Skeletal muscle satellite cell (primary cell): ENCODE data around the gene DKK1.

ENCODE experiments used
- H3K27me3 ChIP-seq: 2 replicates; pipeline ENCODE4 v1.7.0; 2013; ENCODE audit warnings: low read length; ENCODE audit not compliant: control insufficient read depth, insufficient read depth
- H3K36me3 ChIP-seq: 2 replicates; pipeline ENCODE4 v1.7.0; 2013; ENCODE audit warnings: mild to moderate bottlenecking, control low read depth, low read length; ENCODE audit not compliant: insufficient read depth
- H3K4me1 ChIP-seq: 2 replicates; pipeline ENCODE4 v1.7.0; 2013; ENCODE audit warnings: low read length; ENCODE audit not compliant: control insufficient read depth, insufficient read depth
- H3K4me2 ChIP-seq: 2 replicates; pipeline ENCODE4 v1.7.0; 2013; ENCODE audit warnings: mild to moderate bottlenecking, low read length
- H3K4me3 ChIP-seq: 2 replicates; pipeline ENCODE4 v1.7.0; 2013; ENCODE audit warnings: low read length
- H3K9ac ChIP-seq: 2 replicates; pipeline ENCODE4 v1.7.0; 2013; ENCODE audit warnings: mild to moderate bottlenecking, low read depth, low read length, moderate library complexity
- H3K9me3 ChIP-seq: replicated peaks from 2 replicates; pipeline ENCODE4 v1.7.0; 2013; ENCODE audit warnings: mild to moderate bottlenecking, control low read depth, low read length

DKK1 gene

DNA sequence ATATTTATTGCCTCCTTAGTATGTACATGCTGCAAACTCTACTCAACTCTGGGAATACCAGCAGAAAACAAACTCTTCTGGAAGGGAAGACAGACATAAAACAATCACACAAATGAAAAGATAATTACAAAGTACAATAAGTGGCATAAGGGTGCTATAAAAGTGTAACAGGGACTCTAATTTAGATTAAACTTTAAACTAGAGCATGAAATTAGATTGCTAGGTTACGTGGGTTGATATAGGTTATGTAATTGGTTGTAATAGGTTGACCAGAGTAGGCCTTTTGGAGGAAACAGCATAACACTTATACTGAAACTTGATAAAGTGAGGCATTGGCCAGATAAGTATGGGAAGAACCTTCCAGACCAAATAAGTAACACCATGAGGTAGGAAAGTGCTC is 26.2 kb upstream of the DKK1 start:
- no peaks in the 10 kb centered on the region for H3K9me3 ChIP-seq
- no peaks in the 10 kb centered on the region for H3K4me1 ChIP-seq
- no peak overlapping the region for H3K9ac ChIP-seq
- no peak overlapping the region for H3K4me2 ChIP-seq
- no peak overlapping the region for H3K4me3 ChIP-seq
- H3K36me3 ChIP-seq, result no peaks in the 10 kb centered on the region
- no peaks in the 10 kb centered on the region for H3K27me3 ChIP-seq

DNA sequence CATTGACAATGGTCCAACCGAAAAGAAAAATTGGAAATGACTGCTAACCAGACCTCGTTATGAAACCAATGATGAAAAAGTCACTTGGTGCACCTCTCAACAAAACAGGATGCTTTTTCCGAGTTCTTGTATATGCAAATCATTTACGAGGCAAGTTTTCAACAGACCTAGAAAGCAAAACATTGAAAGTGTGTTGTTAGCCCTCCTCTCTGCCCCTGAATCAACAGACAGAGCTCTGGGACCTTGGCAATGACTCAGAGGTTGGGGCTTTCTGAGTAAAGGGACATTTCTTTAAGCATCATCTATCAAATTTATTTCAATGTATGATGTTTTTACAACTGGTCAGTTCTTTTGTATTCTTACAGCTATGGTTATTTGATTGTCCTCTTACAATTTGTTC is 16.3 kb upstream of the DKK1 start:
- H3K9me3 ChIP-seq, result no peaks in the 10 kb centered on the region
- H3K36me3 ChIP-seq, result no peaks in the 10 kb centered on the region
- no peak overlapping the region for H3K9ac ChIP-seq
- H3K4me1 ChIP-seq, result no peaks in the 10 kb centered on the region
- no peaks in the 10 kb centered on the region for H3K27me3 ChIP-seq
- no peak overlapping the region for H3K4me3 ChIP-seq
- no peak overlapping the region for H3K4me2 ChIP-seq

DNA sequence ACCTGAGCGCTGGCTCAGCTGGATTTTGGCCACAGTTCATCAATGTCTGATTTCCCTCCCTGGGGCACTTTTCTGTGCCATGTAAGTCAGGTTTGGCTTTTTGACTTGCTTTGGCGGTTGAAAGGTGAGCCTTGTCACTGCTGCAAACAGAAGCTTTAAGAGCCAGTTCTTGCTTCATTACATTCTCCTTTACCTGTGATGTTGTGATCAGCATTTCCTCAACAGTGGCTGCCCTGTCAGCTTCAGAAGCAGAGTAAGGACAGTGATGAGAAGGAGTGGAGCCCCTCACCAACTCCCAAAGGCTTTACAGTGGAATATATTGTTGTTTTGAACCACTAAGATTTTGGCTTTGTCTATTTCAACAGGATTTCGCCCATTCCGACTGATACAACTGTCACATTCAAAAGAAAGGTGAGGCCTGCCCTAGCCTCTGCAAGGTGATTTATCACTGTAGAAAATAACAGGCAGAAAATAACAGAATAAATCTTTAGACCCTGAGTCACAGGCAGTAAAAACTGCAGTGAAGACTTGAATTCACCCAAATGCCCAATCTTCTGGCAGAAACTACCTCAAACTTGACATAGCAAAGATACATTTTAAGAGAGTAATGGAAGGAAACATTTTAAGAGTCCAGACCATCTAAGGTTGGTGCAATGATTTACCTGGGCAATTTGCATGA is 13.3 kb upstream of the DKK1 start:
- Histone ChIP-seq H3K4me2 (no peak overlapping the region), H3K9ac (no peak overlapping the region), H3K4me3 (no peak overlapping the region), H3K36me3 (no peaks in the 10 kb centered on the region), H3K27me3 (no peaks in the 10 kb centered on the region), H3K9me3 (no peaks in the 10 kb centered on the region), H3K4me1 (no peaks in the 10 kb centered on the region)

DNA sequence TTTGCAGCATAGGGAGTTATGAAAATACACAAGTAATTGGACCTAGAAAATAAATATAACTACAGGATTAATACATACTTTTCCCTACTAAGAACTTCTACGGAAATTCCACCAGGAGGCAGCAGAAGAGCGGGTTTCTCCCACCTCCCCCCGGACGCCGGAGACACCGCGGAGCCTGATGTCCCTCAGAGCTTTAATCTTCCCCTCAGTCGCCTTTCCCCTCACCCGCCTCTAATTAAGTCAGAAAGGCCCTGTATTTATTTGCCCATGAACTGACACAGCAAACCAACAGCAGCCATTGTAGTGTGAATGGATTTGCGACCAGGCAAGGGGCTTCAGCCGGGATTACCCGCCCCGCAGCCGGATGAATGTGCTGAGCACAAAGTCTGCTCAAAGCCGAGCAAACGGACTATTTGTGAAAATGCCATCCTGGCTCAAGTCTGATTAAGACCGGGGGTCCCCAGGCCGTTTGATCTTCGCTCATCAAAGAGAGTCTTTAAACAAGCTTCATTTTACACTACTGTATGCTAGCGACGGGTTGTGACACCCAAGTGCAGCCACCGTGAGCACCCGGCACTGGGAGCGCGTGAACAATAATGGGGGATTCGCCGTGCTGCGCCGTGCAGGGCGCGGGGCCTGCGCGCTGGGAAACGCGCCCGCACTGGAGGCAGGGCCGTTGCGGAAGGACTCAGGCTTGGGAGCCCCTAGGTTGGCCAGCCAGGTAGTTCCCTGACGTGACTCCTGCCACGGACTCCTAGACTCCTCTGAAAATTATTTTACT is 5.6 kb upstream of the DKK1 start:
- H3K36me3 ChIP-seq, result no peaks in the 10 kb centered on the region
- H3K9ac ChIP-seq, result peak overlapping the region; percentile 86
- H3K4me3 ChIP-seq, result peak overlapping the region; percentile 74
- peak overlapping the region; percentile 97 for H3K4me2 ChIP-seq
- H3K9me3 ChIP-seq, result no peaks in the 10 kb centered on the region
- H3K27me3 ChIP-seq, result no peaks in the 10 kb centered on the region
- peaks cover 16% of the 10 kb centered on the region for H3K4me1 ChIP-seq

DNA sequence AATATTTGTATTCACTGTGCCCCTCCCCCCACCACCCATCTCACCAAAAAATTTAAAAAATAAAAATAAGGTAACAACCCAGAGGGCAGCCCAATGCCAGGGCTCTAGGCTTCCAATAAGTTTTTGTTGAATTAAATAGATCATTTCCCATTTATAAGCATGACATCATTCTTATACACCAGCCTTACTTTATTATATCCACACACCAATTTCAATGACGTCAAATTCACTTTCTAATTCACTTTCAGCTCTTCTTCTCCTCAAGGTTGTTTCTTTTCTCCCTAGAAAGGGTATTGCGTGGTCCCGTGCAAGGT is 1.2 kb upstream of the DKK1 start:
- H3K4me3 ChIP-seq, result peak overlapping the region; percentile 99
- H3K9ac ChIP-seq, result peak overlapping the region; percentile 98
- no peaks in the 10 kb centered on the region for H3K9me3 ChIP-seq
- peaks cover 25% of the 10 kb centered on the region for H3K4me1 ChIP-seq
- no peaks in the 10 kb centered on the region for H3K27me3 ChIP-seq
- H3K36me3 ChIP-seq, result peaks cover 32% of the 10 kb centered on the region
- H3K4me2 ChIP-seq, result peak overlapping the region; percentile 81

DNA sequence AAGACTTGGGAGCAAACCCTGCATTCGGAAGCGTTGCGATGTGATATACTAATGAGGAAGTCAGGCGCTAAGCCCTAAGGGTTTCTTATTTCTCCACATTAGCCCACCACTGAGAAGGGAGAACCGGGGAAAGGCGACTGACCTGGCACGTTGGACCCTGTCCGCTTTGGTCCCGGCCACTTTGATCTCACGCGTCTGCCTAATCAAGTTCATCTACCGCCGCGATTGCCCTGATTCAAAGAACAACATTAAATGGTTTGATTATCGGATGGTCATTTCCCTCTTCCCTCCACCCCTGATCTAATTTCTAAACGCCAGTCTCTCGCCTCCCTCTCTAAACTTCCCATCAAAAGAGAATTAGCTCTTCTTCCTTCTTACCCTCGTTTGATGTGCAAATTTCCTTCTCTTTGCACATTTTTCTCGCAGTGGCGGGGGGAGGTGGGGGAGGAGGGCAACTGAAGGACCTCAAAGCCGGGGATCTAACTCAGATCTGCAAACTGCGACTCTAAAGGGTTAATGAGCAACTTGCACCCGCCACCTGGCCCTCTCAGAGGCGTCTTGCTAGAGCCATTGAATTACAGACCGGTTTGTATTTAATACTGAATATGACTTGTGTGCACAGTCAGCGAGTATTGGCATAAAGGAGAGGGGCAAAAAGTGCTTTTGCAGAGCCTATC is 687 bp upstream of the DKK1 start:
- H3K9ac ChIP-seq, result peak overlapping the region; percentile 98
- peak overlapping the region; percentile 99 for H3K4me3 ChIP-seq
- no peaks in the 10 kb centered on the region for H3K9me3 ChIP-seq
- peaks cover 29% of the 10 kb centered on the region for H3K4me1 ChIP-seq
- no peaks in the 10 kb centered on the region for H3K27me3 ChIP-seq
- H3K4me2 ChIP-seq, result peak overlapping the region; percentile 81
- peaks cover 36% of the 10 kb centered on the region for H3K36me3 ChIP-seq

DNA sequence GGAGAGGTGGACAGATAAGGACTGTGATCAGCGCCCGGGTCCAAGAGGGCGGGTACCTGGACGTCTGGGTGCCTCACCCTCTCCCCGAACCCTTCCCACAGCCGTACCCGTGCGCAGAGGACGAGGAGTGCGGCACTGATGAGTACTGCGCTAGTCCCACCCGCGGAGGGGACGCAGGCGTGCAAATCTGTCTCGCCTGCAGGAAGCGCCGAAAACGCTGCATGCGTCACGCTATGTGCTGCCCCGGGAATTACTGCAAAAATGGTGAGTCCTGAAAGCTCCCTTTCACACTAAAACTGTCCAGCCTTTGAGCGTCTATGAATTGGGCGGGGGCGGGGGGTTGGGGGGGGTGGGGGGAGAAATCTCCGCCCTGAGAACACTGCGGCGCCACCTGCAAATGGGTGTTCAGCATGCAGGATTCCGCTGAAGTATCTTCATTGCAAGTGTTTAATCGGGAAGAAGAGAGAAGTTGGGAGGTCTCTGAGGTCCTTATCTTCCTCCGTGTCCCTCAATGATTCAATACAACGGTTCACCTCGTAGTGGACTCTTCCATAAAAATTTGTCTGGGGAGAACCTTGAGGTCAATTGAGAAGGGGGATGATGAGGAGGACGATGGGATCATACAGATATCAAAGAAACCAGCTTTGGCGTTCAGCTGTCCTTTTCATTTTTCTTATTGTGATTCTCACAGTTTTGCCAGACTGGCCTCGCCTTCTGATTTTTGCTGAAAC is 906 bp downstream of the DKK1 start:
- H3K36me3 ChIP-seq, result peaks cover 36% of the 10 kb centered on the region
- peak overlapping the region; percentile 99 for H3K4me3 ChIP-seq
- peak overlapping the region; percentile 81 for H3K4me2 ChIP-seq
- H3K9ac ChIP-seq, result peak overlapping the region; percentile 98
- no peaks in the 10 kb centered on the region for H3K9me3 ChIP-seq
- no peaks in the 10 kb centered on the region for H3K27me3 ChIP-seq
- peaks cover 33% of the 10 kb centered on the region for H3K4me1 ChIP-seq

DNA sequence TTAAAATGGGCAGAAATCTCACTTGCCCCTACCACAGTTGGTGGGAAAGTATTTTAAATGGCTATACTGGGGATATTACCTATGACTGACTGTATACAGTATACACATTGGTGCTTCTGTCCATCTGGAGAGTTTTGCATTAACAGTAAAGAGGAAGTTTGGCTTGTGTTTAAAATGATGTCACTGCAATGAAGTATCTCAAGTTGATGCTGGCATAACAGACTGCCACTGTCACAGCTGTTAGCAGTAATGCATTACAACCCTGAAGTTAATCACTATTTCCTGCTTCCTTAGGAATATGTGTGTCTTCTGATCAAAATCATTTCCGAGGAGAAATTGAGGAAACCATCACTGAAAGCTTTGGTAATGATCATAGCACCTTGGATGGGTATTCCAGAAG is 1.9 kb downstream of the DKK1 start:
- no peaks in the 10 kb centered on the region for H3K9me3 ChIP-seq
- H3K4me3 ChIP-seq, result peak overlapping the region; percentile 99
- no peaks in the 10 kb centered on the region for H3K27me3 ChIP-seq
- H3K9ac ChIP-seq, result peak overlapping the region; percentile 98
- peaks cover 36% of the 10 kb centered on the region for H3K36me3 ChIP-seq
- H3K4me1 ChIP-seq, result peaks cover 40% of the 10 kb centered on the region
- peak overlapping the region; percentile 81 for H3K4me2 ChIP-seq

DNA sequence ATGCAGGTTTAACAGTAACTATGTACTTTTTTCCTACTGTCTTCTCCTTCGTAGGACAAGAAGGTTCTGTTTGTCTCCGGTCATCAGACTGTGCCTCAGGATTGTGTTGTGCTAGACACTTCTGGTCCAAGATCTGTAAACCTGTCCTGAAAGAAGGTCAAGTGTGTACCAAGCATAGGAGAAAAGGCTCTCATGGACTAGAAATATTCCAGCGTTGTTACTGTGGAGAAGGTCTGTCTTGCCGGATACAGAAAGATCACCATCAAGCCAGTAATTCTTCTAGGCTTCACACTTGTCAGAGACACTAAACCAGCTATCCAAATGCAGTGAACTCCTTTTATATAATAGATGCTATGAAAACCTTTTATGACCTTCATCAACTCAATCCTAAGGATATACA is 2.4 kb downstream of the DKK1 start:
- Histone ChIP-seq H3K4me2 (peak overlapping the region; percentile 81), H3K9me3 (no peaks in the 10 kb centered on the region), H3K27me3 (no peaks in the 10 kb centered on the region), H3K4me3 (peak overlapping the region; percentile 99), H3K36me3 (peaks cover 36% of the 10 kb centered on the region), H3K9ac (peak overlapping the region; percentile 98), H3K4me1 (peaks cover 40% of the 10 kb centered on the region)

DNA sequence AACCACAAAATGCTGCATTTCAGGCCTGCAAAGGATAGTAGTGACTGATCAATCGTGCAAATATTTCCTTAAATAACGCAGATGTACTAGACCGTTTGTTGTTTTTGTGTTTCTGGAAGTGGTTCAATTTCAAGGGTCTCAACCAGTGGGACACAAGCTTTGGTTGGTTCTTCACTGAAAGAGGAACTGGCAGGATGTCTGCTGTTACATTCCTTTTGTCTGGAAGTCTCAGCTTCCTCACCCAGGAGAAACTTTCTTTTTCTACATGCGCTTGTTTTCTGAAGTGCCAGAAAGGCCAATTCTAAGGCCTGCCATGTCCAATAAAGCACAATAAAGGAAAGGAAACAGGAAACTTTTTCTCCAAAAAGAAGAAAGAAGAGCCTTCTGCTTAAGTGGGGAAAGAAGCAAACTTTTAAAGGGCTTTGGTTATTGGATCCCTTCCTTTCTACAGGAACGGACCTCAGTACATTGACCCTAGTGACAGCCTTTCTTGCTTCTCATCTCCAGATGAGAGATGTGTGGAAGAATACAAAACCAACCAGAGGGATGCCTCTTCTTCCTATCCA is 4.1 kb downstream of the DKK1 start:
- peak overlapping the region; percentile 99 for H3K4me3 ChIP-seq
- peaks cover 44% of the 10 kb centered on the region for H3K4me1 ChIP-seq
- no peaks in the 10 kb centered on the region for H3K9me3 ChIP-seq
- H3K36me3 ChIP-seq, result peaks cover 36% of the 10 kb centered on the region
- peak overlapping the region; percentile 98 for H3K9ac ChIP-seq
- H3K4me2 ChIP-seq, result peak overlapping the region; percentile 81
- H3K27me3 ChIP-seq, result no peaks in the 10 kb centered on the region
